ENCODE measurements around the gene DIPK1B. TPM values are rescaled to one million over a fixed set of nuclear protein-coding genes. Genes with fewer than 3 reads are reported as not detected.

The DIPK1B gene
- total RNA-seq, 2 experiments from 2014 or later, result 0.14 TPM; not detected in 1

GRCh38 chr9:136698635-136699246 is 13.6 kb upstream of the DIPK1B start:
- CTCF ChIA-PET, result interaction anchor here (1.3 kb wide), 1 partner anchor 29 kb away, joined by 3 read pairs; no protein-coding TSS in a partner anchor
- POLR2A ChIA-PET, result interaction anchor here (2.7 to 7.6 kb wide), 2 partner anchors 11 to 29 kb away, joined by 10 to 44 read pairs; partner anchors contain the start of gene AGPAT2

GRCh38 chr9:136700304-136700703 is 12.1 kb upstream of the DIPK1B start:
- no peaks in the 10 kb centered on the region for H3K9me3 Mint-ChIP-seq
- intact Hi-C loops (cut with micrococcal nuclease), result no loop called here
- no peak overlapping the region for H3K4me3 Mint-ChIP-seq

More at GRCh38 chr9:136698635-136699246, 13.6 kb upstream of the DIPK1B start:
- Mint-ChIP-seq H3K36me3 (ENCODE audit: low read depth) (no peaks in the 10 kb centered on the region), H3K4me3 (no peak overlapping the region), H3K27me3 (peaks cover 16% of the 10 kb centered on the region), H3K27ac (no peak overlapping the region), H3K9me3 (no peaks in the 10 kb centered on the region), H3K4me1 (ENCODE audit: low read depth) (peaks cover 26% of the 10 kb centered on the region)
- intact Hi-C loops (cut with micrococcal nuclease), result no loop called here
- TF ChIP-seq, protein P1, sequence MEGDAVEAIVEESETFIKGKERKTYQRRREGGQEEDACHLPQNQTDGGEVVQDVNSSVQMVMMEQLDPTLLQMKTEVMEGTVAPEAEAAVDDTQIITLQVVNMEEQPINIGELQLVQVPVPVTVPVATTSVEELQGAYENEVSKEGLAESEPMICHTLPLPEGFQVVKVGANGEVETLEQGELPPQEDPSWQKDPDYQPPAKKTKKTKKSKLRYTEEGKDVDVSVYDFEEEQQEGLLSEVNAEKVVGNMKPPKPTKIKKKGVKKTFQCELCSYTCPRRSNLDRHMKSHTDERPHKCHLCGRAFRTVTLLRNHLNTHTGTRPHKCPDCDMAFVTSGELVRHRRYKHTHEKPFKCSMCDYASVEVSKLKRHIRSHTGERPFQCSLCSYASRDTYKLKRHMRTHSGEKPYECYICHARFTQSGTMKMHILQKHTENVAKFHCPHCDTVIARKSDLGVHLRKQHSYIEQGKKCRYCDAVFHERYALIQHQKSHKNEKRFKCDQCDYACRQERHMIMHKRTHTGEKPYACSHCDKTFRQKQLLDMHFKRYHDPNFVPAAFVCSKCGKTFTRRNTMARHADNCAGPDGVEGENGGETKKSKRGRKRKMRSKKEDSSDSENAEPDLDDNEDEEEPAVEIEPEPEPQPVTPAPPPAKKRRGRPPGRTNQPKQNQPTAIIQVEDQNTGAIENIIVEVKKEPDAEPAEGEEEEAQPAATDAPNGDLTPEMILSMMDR (IDR thresholded peaks at IDR 0.05), result no peak
- ATAC-seq, result no peak
- DNase-seq, result no peak

GRCh38 chr9:136700959-136701667 is 11.3 kb upstream of the DIPK1B start:
- Mint-ChIP-seq H3K4me1 (ENCODE audit: low read depth) (peaks cover 26% of the 10 kb centered on the region), H3K36me3 (ENCODE audit: low read depth) (no peaks in the 10 kb centered on the region), H3K27me3 (peaks cover 19% of the 10 kb centered on the region), H3K9me3 (no peaks in the 10 kb centered on the region), H3K4me3 (peak overlapping the region; percentile 76), H3K27ac (peak overlapping the region; percentile 97)
- ChIA-PET POLR2A (interaction anchor here (0.6 to 7.6 kb wide), 6 partner anchors 12 to 82 kb away, joined by 3 to 44 read pairs (median 4); partner anchors contain the start of gene AGPAT2), CTCF (interaction anchor here (1.0 to 1.5 kb wide), 4 partner anchors 26 to 30 kb away, joined by 3 to 4 read pairs (median 3); no protein-coding TSS in a partner anchor)
- ATAC-seq, result peak; percentile 93
- intact Hi-C loops (cut with micrococcal nuclease), result no loop called here
- TF ChIP-seq, protein P1 (IDR thresholded peaks at IDR 0.05), result no peak
- DNase-seq, result peak; percentile 93

More at GRCh38 chr9:136700304-136700703, 12.1 kb upstream of the DIPK1B start:
- H3K36me3 Mint-ChIP-seq (ENCODE audit: low read depth), result no peaks in the 10 kb centered on the region
- no peak for ATAC-seq
- TF ChIP-seq, protein P1 (IDR thresholded peaks at IDR 0.05), result no peak
- H3K27me3 Mint-ChIP-seq, result peaks cover 18% of the 10 kb centered on the region
- peaks cover 26% of the 10 kb centered on the region for H3K4me1 Mint-ChIP-seq (ENCODE audit: low read depth)
- CTCF ChIA-PET, result interaction anchor here (1.2 to 1.5 kb wide), 2 partner anchors 27 to 29 kb away, joined by 3 to 4 read pairs; no protein-coding TSS in a partner anchor
- H3K27ac Mint-ChIP-seq, result no peak overlapping the region
- POLR2A ChIA-PET, result interaction anchor here (2.7 to 7.6 kb wide), 2 partner anchors 13 to 28 kb away, joined by 10 to 44 read pairs; partner anchors contain the start of gene AGPAT2
- DNase-seq, result no peak

- intact Hi-C loops (cut with micrococcal nuclease), result no loop called here
- Mint-ChIP-seq H3K9me3 (no peaks in the 10 kb centered on the region), H3K36me3 (ENCODE audit: low read depth) (no peaks in the 10 kb centered on the region), H3K27me3 (peaks cover 19% of the 10 kb centered on the region), H3K4me3 (peak overlapping the region; percentile 76), H3K4me1 (ENCODE audit: low read depth) (peaks cover 26% of the 10 kb centered on the region), H3K27ac (peak overlapping the region; percentile 97)
- peak; percentile 7 for ATAC-seq
- ChIA-PET CTCF (interaction anchor here (1.0 to 1.5 kb wide), 4 partner anchors 25 to 30 kb away, joined by 3 to 4 read pairs (median 3); no protein-coding TSS in a partner anchor), POLR2A (interaction anchor here (0.6 to 7.6 kb wide), 5 partner anchors 12 to 56 kb away, joined by 3 to 44 read pairs (median 4); partner anchors contain the start of gene AGPAT2)
- DNase-seq, result peak; percentile 41
- TF ChIP-seq, protein P1 (IDR thresholded peaks at IDR 0.05), result no peak
Observed at GRCh38 chr9:136701668-136702053, 10.7 kb upstream of the DIPK1B start.

Data from activated CD8-positive, alpha-beta T cell treated with anti-CD3 and anti-CD28 coated beads for 36 hours (primary cell).